Fibroblast of lung (primary cell): ENCODE measurements around the gene SPP1. TPM values are rescaled to one million over a fixed set of nuclear protein-coding genes. Genes with fewer than 3 reads are reported as not detected.

ENCODE experiments used
- DNase-seq, 2 donors: peaks; one replicate each; pipeline versions ENCODE4 v3.0.0 to v3.0.0-alpha.2; 2010; ENCODE audit warnings: low read depth in 2 of 2
- H2AFZ ChIP-seq: 2 replicates; pipeline ENCODE4 v1.5.1; 2012; ENCODE audit warnings: low read length, control low read depth, inconsistent platforms
- H3K27ac ChIP-seq: 2 replicates; pipeline ENCODE4 v1.5.1; 2011; ENCODE audit warnings: low read length, control low read depth; ENCODE audit not compliant: insufficient read depth
- H3K27me3 ChIP-seq: 2 replicates; pipeline ENCODE4 v1.5.1; 2011; ENCODE audit warnings: mild to moderate bottlenecking, low read length; ENCODE audit not compliant: control insufficient read depth, insufficient read depth
- H3K36me3 ChIP-seq: 2 replicates; pipeline ENCODE4 v1.5.1; 2011; ENCODE audit warnings: low read length; ENCODE audit not compliant: control insufficient read depth, insufficient read depth
- H3K4me1 ChIP-seq: 2 replicates; pipeline ENCODE4 v1.5.1; 2011; ENCODE audit warnings: low read length; ENCODE audit not compliant: control insufficient read depth, insufficient read depth; ENCODE audit errors: extremely low read depth
- H3K4me2 ChIP-seq: 2 replicates; pipeline ENCODE4 v1.5.1; 2011; ENCODE audit warnings: low read length, control low read depth; ENCODE audit not compliant: insufficient read depth; ENCODE audit errors: extremely low read depth
- H3K4me3 ChIP-seq, 4 experiments: fragments of 200-600 bp in 1 of 4; sonication (generic) in 1 of 4; replicated peaks in 1 of 4; 2 replicates each; pipeline ENCODE4 v1.5.1; 2011 to 2016; ENCODE audit warnings: low read length in 4 of 4, low read depth in 3 of 4, mild to moderate bottlenecking in 3 of 4, control low read depth in 2 of 4, inconsistent platforms in 1 of 4, mixed read lengths in 1 of 4; ENCODE audit not compliant: insufficient read depth in 1 of 4; ENCODE audit errors: control extremely low read depth in 1 of 4
- H3K79me2 ChIP-seq: 2 replicates; pipeline ENCODE4 v1.5.1; 2012; ENCODE audit warnings: mild to moderate bottlenecking, low read length, inconsistent platforms; ENCODE audit not compliant: control insufficient read depth, insufficient read depth
- H3K9ac ChIP-seq: 2 replicates; pipeline ENCODE4 v1.5.1; 2011; ENCODE audit warnings: mild to moderate bottlenecking, low read length, control low read depth; ENCODE audit not compliant: insufficient read depth
- H3K9me3 ChIP-seq: 2 replicates; pipeline ENCODE4 v1.5.1; 2012; ENCODE audit warnings: low read depth, low read length; ENCODE audit not compliant: control insufficient read depth, insufficient read depth
- H4K20me1 ChIP-seq: 2 replicates; pipeline ENCODE4 v1.5.1; 2011; ENCODE audit warnings: low read length; ENCODE audit not compliant: control insufficient read depth, insufficient read depth; ENCODE audit errors: extremely low read depth
- EZH2 ChIP-seq: IDR thresholded peaks from 2 replicates; pipeline ENCODE4 v1.5.1; 2012; ENCODE audit warnings: low read length, control low read depth, mild to moderate bottlenecking; ENCODE audit errors: missing control alignments
- polyA plus RNA-seq, 2 donors: library from polyadenylated mRNA; depleted of rRNA in 1 of 2; stranded (reverse) in 1 of 2; unstranded in 1 of 2; fragments of >200 nt; gene quantifications; 2 replicates each; pipeline ENCODE4 v1.2.1, GENCODE V29; 2011 to 2012; ENCODE audit warnings: missing spikeins in 1 of 2
- total RNA-seq: library from RNA; depleted of rRNA; stranded (reverse); fragments of >200 nt; gene quantifications from 2 replicates; pipeline ENCODE4 v1.2.1, GENCODE V29; 2014
- TF ChIP-seq, protein P1 (sequence below), 2 donors: IDR thresholded peaks in 1 of 2; conservative IDR thresholded peaks in 1 of 2; 1 replicate in 1 of 2; 2 replicates in 1 of 2; pipeline ENCODE4 v1.5.1; 2011 to 2012; ENCODE audit warnings: low read length in 2 of 2, control low read depth in 1 of 2, inconsistent platforms in 1 of 2, low read depth in 1 of 2, mild to moderate bottlenecking in 1 of 2

Gene SPP1
- total and polyA plus RNA-seq, 2 donors (not counting 1 experiment from before 2014, with no cell fraction given): 0.17 to 0.59 TPM

- H3K9ac ChIP-seq: no peak overlapping the region
- no peak overlapping the region for H3K4me3 ChIP-seq
- no peaks in the 10 kb centered on the region for H3K4me1 ChIP-seq
- no peaks in the 10 kb centered on the region for H3K9me3 ChIP-seq
- no peak overlapping the region for H2AFZ ChIP-seq
- no peaks in the 10 kb centered on the region for H3K79me2 ChIP-seq
- H4K20me1 ChIP-seq: no peaks in the 10 kb centered on the region
- H3K27me3 ChIP-seq: no peaks in the 10 kb centered on the region
- no peak overlapping the region for H3K4me2 ChIP-seq
- TF ChIP-seq, protein P1, sequence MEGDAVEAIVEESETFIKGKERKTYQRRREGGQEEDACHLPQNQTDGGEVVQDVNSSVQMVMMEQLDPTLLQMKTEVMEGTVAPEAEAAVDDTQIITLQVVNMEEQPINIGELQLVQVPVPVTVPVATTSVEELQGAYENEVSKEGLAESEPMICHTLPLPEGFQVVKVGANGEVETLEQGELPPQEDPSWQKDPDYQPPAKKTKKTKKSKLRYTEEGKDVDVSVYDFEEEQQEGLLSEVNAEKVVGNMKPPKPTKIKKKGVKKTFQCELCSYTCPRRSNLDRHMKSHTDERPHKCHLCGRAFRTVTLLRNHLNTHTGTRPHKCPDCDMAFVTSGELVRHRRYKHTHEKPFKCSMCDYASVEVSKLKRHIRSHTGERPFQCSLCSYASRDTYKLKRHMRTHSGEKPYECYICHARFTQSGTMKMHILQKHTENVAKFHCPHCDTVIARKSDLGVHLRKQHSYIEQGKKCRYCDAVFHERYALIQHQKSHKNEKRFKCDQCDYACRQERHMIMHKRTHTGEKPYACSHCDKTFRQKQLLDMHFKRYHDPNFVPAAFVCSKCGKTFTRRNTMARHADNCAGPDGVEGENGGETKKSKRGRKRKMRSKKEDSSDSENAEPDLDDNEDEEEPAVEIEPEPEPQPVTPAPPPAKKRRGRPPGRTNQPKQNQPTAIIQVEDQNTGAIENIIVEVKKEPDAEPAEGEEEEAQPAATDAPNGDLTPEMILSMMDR (conservative IDR thresholded peaks at IDR 0.05 in 1 of 2, IDR thresholded peaks at IDR 0.05 in 1 of 2; ENCODE audit: low read depth in 1 of 2, low read length in 2 of 2): no peak
- TF ChIP-seq EZH2: no peak
- DNase-seq: no peak
- H3K36me3 ChIP-seq: no peaks in the 10 kb centered on the region
- H3K27ac ChIP-seq: no peak overlapping the region
These were observed 10.0 kb upstream of the SPP1 start for GRCh38 chr4:87965501-87965975.

DNA sequence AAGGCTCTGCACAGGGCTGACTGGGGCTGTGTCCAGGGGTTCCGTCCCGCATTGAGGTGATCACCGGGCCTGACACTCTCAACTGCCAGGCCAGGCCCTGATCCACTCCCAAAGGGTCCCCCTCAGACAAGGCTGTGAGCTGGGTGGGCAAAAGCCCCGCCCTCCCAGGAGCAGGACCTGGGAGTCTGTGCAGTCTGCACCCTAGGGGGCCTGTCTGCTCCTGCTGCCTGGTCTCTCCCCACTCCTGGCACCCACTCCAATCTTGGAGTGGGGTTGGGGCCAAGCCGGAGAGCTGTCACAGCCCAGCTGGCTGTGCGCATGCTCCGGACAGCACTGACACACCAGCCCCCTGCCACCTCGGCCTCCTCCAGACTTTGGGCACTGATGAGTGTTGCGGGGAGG is 9.4 kb upstream of the SPP1 start:
- no peak for DNase-seq
- H2AFZ ChIP-seq: no peak overlapping the region
- no peak overlapping the region for H3K27ac ChIP-seq
- TF ChIP-seq, protein P1 (conservative IDR thresholded peaks at IDR 0.05 in 1 of 2, IDR thresholded peaks at IDR 0.05 in 1 of 2; ENCODE audit: low read depth in 1 of 2, low read length in 2 of 2): no peak
- TF ChIP-seq EZH2: no peak
- no peaks in the 10 kb centered on the region for H3K79me2 ChIP-seq
- no peak overlapping the region for H3K4me3 ChIP-seq
- no peaks in the 10 kb centered on the region for H3K9me3 ChIP-seq
- H3K9ac ChIP-seq: no peak overlapping the region
- H3K36me3 ChIP-seq: no peaks in the 10 kb centered on the region
- no peaks in the 10 kb centered on the region for H3K27me3 ChIP-seq
- H3K4me2 ChIP-seq: no peak overlapping the region
- no peaks in the 10 kb centered on the region for H4K20me1 ChIP-seq
- H3K4me1 ChIP-seq: no peaks in the 10 kb centered on the region

GRCh38 chr4:87967193-87967592 is 8.3 kb upstream of the SPP1 start:
- H3K9ac ChIP-seq: no peak overlapping the region
- H3K4me3 ChIP-seq: no peak overlapping the region
- no peak for DNase-seq
- H4K20me1 ChIP-seq: no peaks in the 10 kb centered on the region
- no peaks in the 10 kb centered on the region for H3K79me2 ChIP-seq
- no peaks in the 10 kb centered on the region for H3K4me1 ChIP-seq
- H2AFZ ChIP-seq: no peak overlapping the region
- no peak overlapping the region for H3K27ac ChIP-seq
- H3K27me3 ChIP-seq: no peaks in the 10 kb centered on the region
- no peak overlapping the region for H3K4me2 ChIP-seq
- H3K9me3 ChIP-seq: no peaks in the 10 kb centered on the region
- no peaks in the 10 kb centered on the region for H3K36me3 ChIP-seq
- TF ChIP-seq EZH2: no peak
- TF ChIP-seq, protein P1 (conservative IDR thresholded peaks at IDR 0.05 in 1 of 2, IDR thresholded peaks at IDR 0.05 in 1 of 2; ENCODE audit: low read depth in 1 of 2, low read length in 2 of 2): no peak
